Measurements from ENCODE around the gene SLC66A1. TPM values are rescaled to one million over a fixed set of nuclear protein-coding genes. Genes with fewer than 3 reads are reported as not detected.
A peak's percentile ranks its signal among the peaks of the same experiment; 100 is the strongest.

The SLC66A1 gene
- total RNA-seq, 1 experiment from 2014 or later = 14.1 TPM

DNA sequence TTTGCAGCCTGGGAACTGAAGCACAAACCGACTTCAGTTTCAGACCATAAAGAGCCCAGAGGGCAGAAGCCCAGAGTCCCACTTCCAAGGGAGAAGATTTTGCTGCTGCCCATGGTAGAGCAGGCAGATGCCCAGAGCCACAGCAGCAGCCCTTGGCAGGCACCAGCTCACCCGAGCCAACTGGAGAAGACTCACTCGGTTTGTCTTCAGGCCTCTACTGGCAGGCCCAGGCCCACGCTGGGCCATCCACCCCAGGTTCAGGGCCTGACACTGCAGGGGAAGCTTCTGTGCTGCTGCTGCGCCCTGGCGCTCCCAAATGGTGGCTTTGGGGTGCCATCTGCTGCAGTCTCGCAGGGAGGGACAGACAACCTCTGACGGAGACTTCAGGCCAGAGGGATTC lies 33.3 kb downstream of the SLC66A1 start:
- Mint-ChIP-seq H3K4me1 (peaks cover 14% of the 10 kb centered on the region), H3K9me3 (no peaks in the 10 kb centered on the region), H3K27me3 (ENCODE audit: low read depth) (no peaks in the 10 kb centered on the region), H3K36me3 (peaks cover 15% of the 10 kb centered on the region), H3K4me3 (no peak overlapping the region), H3K27ac (peak overlapping the region; percentile 65)
- ATAC-seq (no peak), DNase-seq (ENCODE audit: low spot score) (no peak)
- TF ChIP-seq ZBTB21 (CRISPR knock-in tag; IDR thresholded peaks at IDR 0.05; ENCODE audit: borderline replicate concordance) = no peak
- TF ChIP-seq ATF1 (CRISPR knock-in tag; IDR thresholded peaks at IDR 0.05) = no peak
- no peak for TF ChIP-seq FOXP1 (CRISPR knock-in tag; IDR thresholded peaks at IDR 0.05; ENCODE audit: borderline replicate concordance)
- TF ChIP-seq, protein P1, sequence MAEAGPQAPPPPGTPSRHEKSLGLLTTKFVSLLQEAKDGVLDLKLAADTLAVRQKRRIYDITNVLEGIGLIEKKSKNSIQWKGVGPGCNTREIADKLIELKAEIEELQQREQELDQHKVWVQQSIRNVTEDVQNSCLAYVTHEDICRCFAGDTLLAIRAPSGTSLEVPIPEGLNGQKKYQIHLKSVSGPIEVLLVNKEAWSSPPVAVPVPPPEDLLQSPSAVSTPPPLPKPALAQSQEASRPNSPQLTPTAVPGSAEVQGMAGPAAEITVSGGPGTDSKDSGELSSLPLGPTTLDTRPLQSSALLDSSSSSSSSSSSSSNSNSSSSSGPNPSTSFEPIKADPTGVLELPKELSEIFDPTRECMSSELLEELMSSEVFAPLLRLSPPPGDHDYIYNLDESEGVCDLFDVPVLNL (CRISPR knock-in tag; IDR thresholded peaks at IDR 0.05; ENCODE audit: borderline replicate concordance, low read depth) = no peak
- CTCF ChIA-PET = interaction anchor here (0.9 to 2.8 kb wide), 10 partner anchors 8 to 438 kb away, joined by 3 to 14 read pairs (median 5); no protein-coding TSS in a partner anchor
- POLR2A ChIA-PET = no interaction called here

DNA sequence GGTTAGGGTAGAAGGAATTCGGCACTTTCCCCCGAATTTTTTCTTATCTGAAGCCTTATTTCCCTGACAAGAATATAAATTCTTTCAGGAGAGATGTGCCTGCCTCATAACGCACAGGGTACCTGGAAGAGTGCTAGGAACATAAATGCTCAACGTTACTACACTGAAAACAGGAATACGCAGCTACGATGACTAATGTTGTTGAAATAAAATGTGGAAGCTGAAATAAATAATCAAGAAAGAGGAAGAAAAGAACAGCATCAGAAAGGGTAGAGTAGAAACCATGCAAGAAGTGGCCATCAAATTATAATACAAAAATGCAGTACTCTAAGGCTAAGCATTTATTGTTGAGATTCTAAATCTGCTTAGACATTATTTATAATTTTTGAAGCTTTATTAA lies 33.9 kb downstream of the SLC66A1 start:
- no peak for ATAC-seq
- Mint-ChIP-seq H3K27me3 (ENCODE audit: low read depth) (no peaks in the 10 kb centered on the region), H3K4me3 (no peak overlapping the region), H3K4me1 (peaks cover 10% of the 10 kb centered on the region), H3K9me3 (no peaks in the 10 kb centered on the region), H3K36me3 (peaks cover 17% of the 10 kb centered on the region), H3K27ac (peak overlapping the region; percentile 19; the same call in 1 of the 2 replicates)
- TF ChIP-seq NFATC4 (CRISPR knock-in tag; IDR thresholded peaks at IDR 0.05) = no peak
- TF ChIP-seq, protein P2, sequence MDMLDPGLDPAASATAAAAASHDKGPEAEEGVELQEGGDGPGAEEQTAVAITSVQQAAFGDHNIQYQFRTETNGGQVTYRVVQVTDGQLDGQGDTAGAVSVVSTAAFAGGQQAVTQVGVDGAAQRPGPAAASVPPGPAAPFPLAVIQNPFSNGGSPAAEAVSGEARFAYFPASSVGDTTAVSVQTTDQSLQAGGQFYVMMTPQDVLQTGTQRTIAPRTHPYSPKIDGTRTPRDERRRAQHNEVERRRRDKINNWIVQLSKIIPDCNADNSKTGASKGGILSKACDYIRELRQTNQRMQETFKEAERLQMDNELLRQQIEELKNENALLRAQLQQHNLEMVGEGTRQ (CRISPR knock-in tag; IDR thresholded peaks at IDR 0.05) = no peak
- no peak for TF ChIP-seq IRF2 (CRISPR knock-in tag; IDR thresholded peaks at IDR 0.05; ENCODE audit: borderline replicate concordance, low read depth)
- TF ChIP-seq, protein P3, sequence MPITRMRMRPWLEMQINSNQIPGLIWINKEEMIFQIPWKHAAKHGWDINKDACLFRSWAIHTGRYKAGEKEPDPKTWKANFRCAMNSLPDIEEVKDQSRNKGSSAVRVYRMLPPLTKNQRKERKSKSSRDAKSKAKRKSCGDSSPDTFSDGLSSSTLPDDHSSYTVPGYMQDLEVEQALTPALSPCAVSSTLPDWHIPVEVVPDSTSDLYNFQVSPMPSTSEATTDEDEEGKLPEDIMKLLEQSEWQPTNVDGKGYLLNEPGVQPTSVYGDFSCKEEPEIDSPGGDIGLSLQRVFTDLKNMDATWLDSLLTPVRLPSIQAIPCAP (CRISPR knock-in tag; IDR thresholded peaks at IDR 0.05) = no peak
- no peak for TF ChIP-seq ETV6 (CRISPR knock-in tag; IDR thresholded peaks at IDR 0.05)
- TF ChIP-seq, protein P4, sequence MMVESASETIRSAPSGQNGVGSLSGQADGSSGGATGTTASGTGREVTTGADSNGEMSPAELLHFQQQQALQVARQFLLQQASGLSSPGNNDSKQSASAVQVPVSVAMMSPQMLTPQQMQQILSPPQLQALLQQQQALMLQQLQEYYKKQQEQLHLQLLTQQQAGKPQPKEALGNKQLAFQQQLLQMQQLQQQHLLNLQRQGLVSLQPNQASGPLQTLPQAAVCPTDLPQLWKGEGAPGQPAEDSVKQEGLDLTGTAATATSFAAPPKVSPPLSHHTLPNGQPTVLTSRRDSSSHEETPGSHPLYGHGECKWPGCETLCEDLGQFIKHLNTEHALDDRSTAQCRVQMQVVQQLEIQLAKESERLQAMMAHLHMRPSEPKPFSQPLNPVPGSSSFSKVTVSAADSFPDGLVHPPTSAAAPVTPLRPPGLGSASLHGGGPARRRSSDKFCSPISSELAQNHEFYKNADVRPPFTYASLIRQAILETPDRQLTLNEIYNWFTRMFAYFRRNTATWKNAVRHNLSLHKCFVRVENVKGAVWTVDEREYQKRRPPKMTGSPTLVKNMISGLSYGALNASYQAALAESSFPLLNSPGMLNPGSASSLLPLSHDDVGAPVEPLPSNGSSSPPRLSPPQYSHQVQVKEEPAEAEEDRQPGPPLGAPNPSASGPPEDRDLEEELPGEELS (CRISPR knock-in tag; IDR thresholded peaks at IDR 0.05) = no peak
- TF ChIP-seq ZNF396 (CRISPR knock-in tag; IDR thresholded peaks at IDR 0.05; ENCODE audit: borderline replicate concordance) = no peak
- POLR2A ChIA-PET = no interaction called here
- no peak for DNase-seq (ENCODE audit: low spot score)
- CTCF ChIA-PET = interaction anchor here (0.6 to 2.3 kb wide), 5 partner anchors 40 to 316 kb away, joined by 3 to 14 read pairs (median 3); no protein-coding TSS in a partner anchor

DNA sequence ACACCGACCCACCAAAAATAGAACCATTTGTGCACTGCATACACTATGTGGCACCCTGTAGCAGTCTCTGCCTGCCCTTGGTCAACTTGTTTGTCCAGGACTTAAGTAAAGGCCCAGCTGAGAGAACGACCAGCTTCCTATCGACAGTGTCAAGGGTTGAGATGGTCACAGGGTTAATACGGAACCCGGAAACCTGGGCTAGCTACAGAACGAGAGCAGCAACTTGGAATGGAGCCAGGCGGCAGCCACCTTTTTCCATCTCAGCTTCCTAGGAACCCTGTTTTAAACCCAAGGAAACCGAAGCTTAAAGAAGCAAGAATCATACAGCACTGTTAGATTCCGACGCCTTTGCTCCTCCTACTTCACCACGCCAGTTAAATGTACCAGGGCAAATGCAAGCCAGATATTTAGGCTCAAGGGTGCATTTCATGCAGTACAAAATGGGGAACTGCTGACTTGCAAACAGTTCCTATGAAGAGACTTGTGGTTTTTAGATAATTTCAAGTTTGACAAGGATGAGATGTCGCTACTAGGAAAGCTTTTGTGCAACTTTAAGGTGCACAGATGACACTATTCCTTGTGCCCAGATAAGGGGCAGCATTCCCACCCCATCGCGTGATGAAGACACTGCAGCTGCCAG lies 35.5 kb downstream of the SLC66A1 start:
- ATAC-seq = no peak
- peaks cover 4% of the 10 kb centered on the region for H3K4me1 Mint-ChIP-seq
- DNase-seq (ENCODE audit: low spot score) = no peak
- no peak overlapping the region for H3K27ac Mint-ChIP-seq
- POLR2A ChIA-PET = no interaction called here
- no peaks in the 10 kb centered on the region for H3K27me3 Mint-ChIP-seq (ENCODE audit: low read depth)
- TF ChIP-seq ZNF396 (CRISPR knock-in tag; IDR thresholded peaks at IDR 0.05; ENCODE audit: borderline replicate concordance) = no peak
- TF ChIP-seq, protein P5, sequence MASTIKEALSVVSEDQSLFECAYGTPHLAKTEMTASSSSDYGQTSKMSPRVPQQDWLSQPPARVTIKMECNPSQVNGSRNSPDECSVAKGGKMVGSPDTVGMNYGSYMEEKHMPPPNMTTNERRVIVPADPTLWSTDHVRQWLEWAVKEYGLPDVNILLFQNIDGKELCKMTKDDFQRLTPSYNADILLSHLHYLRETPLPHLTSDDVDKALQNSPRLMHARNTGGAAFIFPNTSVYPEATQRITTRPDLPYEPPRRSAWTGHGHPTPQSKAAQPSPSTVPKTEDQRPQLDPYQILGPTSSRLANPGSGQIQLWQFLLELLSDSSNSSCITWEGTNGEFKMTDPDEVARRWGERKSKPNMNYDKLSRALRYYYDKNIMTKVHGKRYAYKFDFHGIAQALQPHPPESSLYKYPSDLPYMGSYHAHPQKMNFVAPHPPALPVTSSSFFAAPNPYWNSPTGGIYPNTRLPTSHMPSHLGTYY (CRISPR knock-in tag; IDR thresholded peaks at IDR 0.05) = no peak
- TF ChIP-seq ZNF121 (CRISPR knock-in tag; IDR thresholded peaks at IDR 0.05) = no peak
- TF ChIP-seq, protein P6, sequence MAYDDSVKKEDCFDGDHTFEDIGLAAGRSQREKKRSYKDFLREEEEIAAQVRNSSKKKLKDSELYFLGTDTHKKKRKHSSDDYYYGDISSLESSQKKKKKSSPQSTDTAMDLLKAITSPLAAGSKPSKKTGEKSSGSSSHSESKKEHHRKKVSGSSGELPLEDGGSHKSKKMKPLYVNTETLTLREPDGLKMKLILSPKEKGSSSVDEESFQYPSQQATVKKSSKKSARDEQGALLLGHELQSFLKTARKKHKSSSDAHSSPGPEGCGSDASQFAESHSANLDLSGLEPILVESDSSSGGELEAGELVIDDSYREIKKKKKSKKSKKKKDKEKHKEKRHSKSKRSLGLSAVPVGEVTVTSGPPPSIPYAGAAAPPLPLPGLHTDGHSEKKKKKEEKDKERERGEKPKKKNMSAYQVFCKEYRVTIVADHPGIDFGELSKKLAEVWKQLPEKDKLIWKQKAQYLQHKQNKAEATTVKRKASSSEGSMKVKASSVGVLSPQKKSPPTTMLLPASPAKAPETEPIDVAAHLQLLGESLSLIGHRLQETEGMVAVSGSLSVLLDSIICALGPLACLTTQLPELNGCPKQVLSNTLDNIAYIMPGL (CRISPR knock-in tag; IDR thresholded peaks at IDR 0.05) = no peak
- TF ChIP-seq PRRX2 (CRISPR knock-in tag; IDR thresholded peaks at IDR 0.05) = no peak
- TF ChIP-seq HMGA2 (CRISPR knock-in tag; IDR thresholded peaks at IDR 0.05) = no peak
- H3K36me3 Mint-ChIP-seq = peaks cover 26% of the 10 kb centered on the region
- H3K4me3 Mint-ChIP-seq = no peak overlapping the region
- CTCF ChIA-PET = interaction anchor here (1.1 to 2.0 kb wide), 3 partner anchors 13 to 306 kb away, joined by 4 to 5 read pairs (median 4); no protein-coding TSS in a partner anchor
- no peaks in the 10 kb centered on the region for H3K9me3 Mint-ChIP-seq

Measured in WTC11 (cell line).